ENCODE results near the gene RICTOR.

RICTOR gene

GRCh38 chr5:39108987-39109386, 34.8 kb upstream of the RICTOR start:
- no peak for TF ChIP-seq CTCF (conservative IDR thresholded peaks at IDR 0.05; ENCODE audit: low read depth, low read length)
- no peak overlapping the region for H3K4me3 ChIP-seq (ENCODE audit: low read length)
- DNase-seq (ENCODE audit: low read depth) = no peak

DNA sequence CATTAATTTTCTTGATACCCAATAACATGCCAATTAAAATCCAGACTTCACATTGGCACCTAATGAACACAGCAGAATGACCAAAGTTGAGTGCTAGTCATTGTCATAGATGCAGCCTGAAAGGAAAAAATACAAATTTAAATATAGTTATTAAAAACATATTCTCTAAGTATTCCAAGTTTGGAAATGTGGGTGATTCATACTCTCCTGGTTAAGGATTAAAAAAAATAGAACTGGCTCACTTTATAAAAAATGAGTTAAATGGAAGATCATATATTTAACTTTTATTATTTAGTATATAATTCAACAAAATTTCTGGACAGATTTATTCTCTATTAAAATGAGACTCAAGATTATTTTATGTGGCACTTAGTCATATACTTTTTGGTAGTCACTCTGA, 33.2 kb upstream of the RICTOR start:
- DNase-seq (ENCODE audit: low read depth) = no peak
- H3K4me3 ChIP-seq (ENCODE audit: low read length) = no peak overlapping the region
- TF ChIP-seq CTCF (conservative IDR thresholded peaks at IDR 0.05; ENCODE audit: low read depth, low read length) = no peak

DNA sequence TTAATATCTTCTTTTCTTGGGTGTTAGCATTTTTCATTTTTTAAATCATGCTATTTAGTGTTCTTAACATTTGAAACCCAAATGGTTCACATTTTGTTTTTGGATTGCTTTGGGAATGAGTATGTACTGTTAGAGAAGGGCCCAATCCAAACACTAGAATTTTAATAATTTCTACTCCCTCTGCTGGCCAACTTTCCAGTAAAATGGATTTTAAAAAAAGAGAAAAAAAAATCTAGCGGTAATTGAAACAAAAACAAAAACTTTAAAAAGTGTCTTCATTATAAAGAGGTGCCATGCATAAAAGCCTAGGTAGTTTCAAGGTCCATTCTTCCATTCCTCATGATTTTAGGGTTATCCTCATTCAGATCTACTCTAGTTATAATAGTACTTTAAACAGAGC, 32.1 kb upstream of the RICTOR start:
- no peak overlapping the region for H3K4me3 ChIP-seq (ENCODE audit: low read length)
- peak; percentile 26 for TF ChIP-seq CTCF (conservative IDR thresholded peaks at IDR 0.05; ENCODE audit: low read depth, low read length)
- DNase-seq (ENCODE audit: low read depth) = no peak

- H3K4me3 ChIP-seq (ENCODE audit: low read length) = no peak overlapping the region
- no peak for TF ChIP-seq CTCF (conservative IDR thresholded peaks at IDR 0.05; ENCODE audit: low read depth, low read length)
- DNase-seq (ENCODE audit: low read depth) = no peak
Observed at GRCh38 chr5:39104221-39104620, 30.0 kb upstream of the RICTOR start.

DNA sequence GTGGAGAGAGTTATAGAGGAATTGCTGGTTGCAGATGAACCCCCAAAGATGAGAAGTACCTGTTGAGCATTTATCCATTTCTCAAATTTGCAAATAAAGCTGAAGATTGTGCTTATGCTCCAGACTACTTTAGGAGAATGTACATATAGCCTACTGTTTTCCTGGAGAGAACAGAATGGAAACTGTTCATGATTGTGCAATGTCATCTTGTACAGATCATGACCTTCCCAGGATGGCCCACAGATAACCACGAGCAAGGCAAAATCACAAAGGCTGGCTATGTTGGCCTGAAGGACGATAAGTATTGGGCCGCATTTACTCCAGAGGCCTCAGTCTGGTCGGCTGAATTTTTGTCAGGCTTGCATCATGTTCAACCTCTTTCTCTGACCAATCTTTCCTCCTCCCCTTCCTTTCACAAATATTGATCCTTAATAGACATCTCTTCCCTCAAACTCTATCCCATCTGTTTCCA, 28.5 kb upstream of the RICTOR start:
- no peak for TF ChIP-seq CTCF (conservative IDR thresholded peaks at IDR 0.05; ENCODE audit: low read depth, low read length)
- DNase-seq (ENCODE audit: low read depth) = no peak
- H3K4me3 ChIP-seq (ENCODE audit: low read length) = no peak overlapping the region

DNA sequence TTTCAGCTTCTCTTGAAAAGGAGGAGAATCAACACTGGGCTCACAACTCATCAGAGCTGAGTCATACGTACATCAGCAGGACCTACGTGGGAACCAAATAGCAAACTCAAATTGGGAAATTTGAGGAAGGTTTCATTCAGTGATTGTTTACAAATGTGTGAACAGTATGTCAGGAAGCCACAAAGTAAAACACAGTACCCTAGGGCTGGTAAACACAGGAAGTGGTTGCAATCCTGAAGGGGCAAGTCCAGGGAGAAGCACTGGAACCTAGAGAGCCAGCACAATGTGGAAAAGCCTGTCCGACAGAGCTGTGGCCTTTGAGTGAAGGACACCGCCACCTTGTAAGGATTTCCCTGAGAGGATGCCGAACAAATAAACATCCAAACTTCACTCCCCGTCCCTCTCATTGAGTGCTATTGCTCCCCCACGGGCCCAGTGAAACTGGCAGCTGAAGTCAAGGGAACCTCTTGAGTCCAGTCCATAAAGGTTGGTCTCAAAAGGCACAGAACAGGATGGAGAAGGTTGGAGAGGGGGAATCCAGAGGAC, 26.7 kb upstream of the RICTOR start:
- DNase-seq (ENCODE audit: low read depth) = no peak
- no peak for TF ChIP-seq CTCF (conservative IDR thresholded peaks at IDR 0.05; ENCODE audit: low read depth, low read length)

DNA sequence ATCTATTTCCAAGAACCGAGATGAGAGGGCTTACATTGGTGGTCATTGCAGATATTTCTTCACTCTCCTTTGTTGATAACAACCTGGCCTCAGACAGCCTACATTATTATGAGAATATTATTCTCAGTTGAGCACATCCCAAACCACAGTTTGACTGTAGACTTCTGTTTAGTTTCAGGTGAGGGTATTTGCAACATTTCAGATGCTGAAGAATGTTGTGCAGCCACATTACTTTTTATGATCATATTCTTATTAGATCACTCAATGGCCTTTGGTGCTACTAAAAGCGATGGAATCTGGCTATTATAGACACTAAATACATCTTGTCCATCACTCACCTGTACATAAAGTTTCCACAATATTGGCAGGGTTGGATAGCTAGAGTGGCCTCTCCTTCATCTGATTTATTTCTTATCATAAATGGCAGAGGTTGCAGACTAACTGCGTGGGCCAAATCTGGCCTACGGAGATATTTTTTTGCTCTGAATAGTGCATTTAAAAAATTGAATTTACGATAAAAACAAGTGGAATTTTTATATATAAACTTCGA, 26.2 kb upstream of the RICTOR start:
- TF ChIP-seq CTCF (conservative IDR thresholded peaks at IDR 0.05; ENCODE audit: low read depth, low read length) = no peak

More for the DNA sequence above, 26.7 kb upstream of the RICTOR start:
- no peak overlapping the region for H3K4me3 ChIP-seq (ENCODE audit: low read length)

More for the DNA sequence above, 26.2 kb upstream of the RICTOR start:
- DNase-seq (ENCODE audit: low read depth) = no peak
- no peak overlapping the region for H3K4me3 ChIP-seq (ENCODE audit: low read length)
